ENCODE measurements around the gene TNFRSF6B.

TNFRSF6B gene

DNA sequence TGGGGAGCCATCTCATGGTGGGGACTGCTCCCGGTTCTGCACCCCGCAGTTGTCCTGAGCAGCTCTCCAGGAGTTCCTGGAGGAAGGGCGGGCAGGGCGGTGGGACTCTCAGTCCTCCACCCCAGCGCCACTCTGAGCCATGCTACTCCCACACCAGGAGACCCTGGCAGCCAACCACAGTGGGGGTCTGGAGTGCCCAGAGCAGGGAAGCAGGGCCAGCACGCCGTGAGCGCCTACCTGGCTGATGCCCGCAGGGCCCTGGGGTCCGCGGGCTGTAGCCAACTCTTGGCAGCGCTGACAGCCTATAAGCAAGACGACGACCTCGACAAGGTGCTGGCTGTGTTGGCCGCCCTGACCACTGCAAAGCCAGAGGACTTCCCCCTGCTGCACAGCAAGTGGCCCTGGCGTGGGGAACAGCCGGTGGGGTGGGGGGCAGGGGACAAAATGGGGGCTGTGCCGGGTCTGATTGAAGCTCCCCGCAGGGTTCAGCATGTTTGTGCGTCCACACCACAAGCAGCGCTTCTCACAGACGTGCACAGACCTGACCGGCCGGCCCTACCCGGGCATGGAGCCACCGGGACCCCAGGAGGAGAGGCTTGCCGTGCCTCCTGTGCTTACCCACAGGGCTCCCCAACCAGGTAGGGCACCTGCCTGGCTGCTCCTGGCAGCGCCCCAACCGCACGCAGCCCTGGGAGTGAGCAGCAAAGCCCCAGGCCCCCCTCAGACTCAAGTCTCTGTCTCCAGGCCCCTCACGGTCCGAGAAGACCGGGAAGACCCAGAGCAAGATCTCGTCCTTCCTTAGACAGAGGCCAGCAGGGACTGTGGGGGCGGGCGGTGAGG, 1.6 kb upstream of the TNFRSF6B start:
- no peaks in the 10 kb centered on the region for H3K79me2 ChIP-seq (ENCODE audit: insufficient read depth, low read length)
- H3F3A ChIP-seq (ENCODE audit: low read depth), result no peaks in the 10 kb centered on the region
- H4K20me1 ChIP-seq (ENCODE audit: insufficient read depth, low read length, poor library complexity, severe bottlenecking), result no peaks in the 10 kb centered on the region
- H3K4me2 ChIP-seq (ENCODE audit: low read depth, low read length, poor library complexity, severe bottlenecking), result no peak overlapping the region
- no peak overlapping the region for H3K4me3 ChIP-seq (ENCODE audit: low read length, poor library complexity, severe bottlenecking)
- no peaks in the 10 kb centered on the region for H3K36me3 ChIP-seq (ENCODE audit: insufficient read depth, low read length)
- no peaks in the 10 kb centered on the region for H3K9me3 ChIP-seq (ENCODE audit: insufficient read depth, low read depth, low read length)
- H2AFZ ChIP-seq (ENCODE audit: low read length), result no peak overlapping the region
- no peak overlapping the region for H3K9ac ChIP-seq (ENCODE audit: low read depth, low read length, poor library complexity, severe bottlenecking)
- H3K4me1 ChIP-seq (ENCODE audit: insufficient read depth, low read length, poor library complexity, severe bottlenecking), result no peaks in the 10 kb centered on the region
- TF ChIP-seq, protein P1, sequence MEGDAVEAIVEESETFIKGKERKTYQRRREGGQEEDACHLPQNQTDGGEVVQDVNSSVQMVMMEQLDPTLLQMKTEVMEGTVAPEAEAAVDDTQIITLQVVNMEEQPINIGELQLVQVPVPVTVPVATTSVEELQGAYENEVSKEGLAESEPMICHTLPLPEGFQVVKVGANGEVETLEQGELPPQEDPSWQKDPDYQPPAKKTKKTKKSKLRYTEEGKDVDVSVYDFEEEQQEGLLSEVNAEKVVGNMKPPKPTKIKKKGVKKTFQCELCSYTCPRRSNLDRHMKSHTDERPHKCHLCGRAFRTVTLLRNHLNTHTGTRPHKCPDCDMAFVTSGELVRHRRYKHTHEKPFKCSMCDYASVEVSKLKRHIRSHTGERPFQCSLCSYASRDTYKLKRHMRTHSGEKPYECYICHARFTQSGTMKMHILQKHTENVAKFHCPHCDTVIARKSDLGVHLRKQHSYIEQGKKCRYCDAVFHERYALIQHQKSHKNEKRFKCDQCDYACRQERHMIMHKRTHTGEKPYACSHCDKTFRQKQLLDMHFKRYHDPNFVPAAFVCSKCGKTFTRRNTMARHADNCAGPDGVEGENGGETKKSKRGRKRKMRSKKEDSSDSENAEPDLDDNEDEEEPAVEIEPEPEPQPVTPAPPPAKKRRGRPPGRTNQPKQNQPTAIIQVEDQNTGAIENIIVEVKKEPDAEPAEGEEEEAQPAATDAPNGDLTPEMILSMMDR (conservative IDR thresholded peaks at IDR 0.05; ENCODE audit: low read length), result no peak
- TF ChIP-seq EZH2phosphoT487 (IDR thresholded peaks at IDR 0.05; ENCODE audit: borderline replicate concordance), result no peak
- no peaks in the 10 kb centered on the region for H3K27me3 ChIP-seq (ENCODE audit: insufficient read depth, low read length, poor library complexity, severe bottlenecking)
- H3K9me2 ChIP-seq (replicated peaks; ENCODE audit: low read depth, low read length), result no peaks in the 10 kb centered on the region

DNA sequence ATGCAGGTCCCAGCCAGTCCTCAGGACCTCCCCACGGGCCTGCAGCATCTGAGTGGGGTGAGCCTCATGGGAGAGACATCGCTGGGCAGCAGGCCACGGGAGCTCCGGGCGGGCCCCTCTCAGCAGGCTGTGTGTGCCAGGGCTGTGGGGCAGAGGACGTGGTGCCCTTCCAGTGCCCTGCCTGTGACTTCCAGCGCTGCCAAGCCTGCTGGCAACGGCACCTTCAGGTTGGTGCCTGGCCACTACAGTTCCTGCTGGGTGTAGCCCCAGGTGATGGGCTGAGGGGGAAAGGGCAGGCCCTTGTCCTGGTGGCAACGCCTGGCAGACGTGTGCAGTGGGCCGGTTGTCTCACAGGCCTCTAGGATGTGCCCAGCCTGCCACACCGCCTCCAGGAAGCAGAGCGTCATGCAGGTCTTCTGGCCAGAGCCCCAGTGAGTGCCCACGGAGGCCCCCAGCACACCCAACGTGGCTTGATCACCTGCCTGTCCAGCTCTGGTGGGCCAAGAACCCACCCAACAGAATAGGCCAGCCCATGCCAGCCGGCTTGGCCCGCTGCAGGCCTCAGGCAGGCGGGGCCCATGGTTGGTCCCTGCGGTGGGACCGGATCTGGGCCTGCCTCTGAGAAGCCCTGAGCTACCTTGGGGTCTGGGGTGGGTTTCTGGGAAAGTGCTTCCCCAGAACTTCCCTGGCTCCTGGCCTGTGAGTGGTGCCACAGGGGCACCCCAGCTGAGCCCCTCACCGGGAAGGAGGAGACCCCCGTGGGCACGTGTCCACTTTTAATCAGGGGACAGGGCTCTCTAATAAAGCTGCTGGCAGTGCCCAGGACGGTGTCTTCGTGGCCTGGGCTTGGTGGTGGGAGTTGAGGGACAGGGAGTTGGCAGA, 787 bp upstream of the TNFRSF6B start:
- Histone ChIP-seq H3K36me3 (ENCODE audit: insufficient read depth, low read length) (no peaks in the 10 kb centered on the region), H3K9me3 (ENCODE audit: insufficient read depth, low read depth, low read length) (no peaks in the 10 kb centered on the region), H2AFZ (ENCODE audit: low read length) (no peak overlapping the region), H3K4me3 (ENCODE audit: low read length, poor library complexity, severe bottlenecking) (no peak overlapping the region), H3F3A (ENCODE audit: low read depth) (no peaks in the 10 kb centered on the region), H3K4me1 (ENCODE audit: insufficient read depth, low read length, poor library complexity, severe bottlenecking) (no peaks in the 10 kb centered on the region), H3K9me2 (replicated peaks; ENCODE audit: low read depth, low read length) (no peaks in the 10 kb centered on the region), H3K79me2 (ENCODE audit: insufficient read depth, low read length) (no peaks in the 10 kb centered on the region), H3K9ac (ENCODE audit: low read depth, low read length, poor library complexity, severe bottlenecking) (no peak overlapping the region), H3K4me2 (ENCODE audit: low read depth, low read length, poor library complexity, severe bottlenecking) (peak overlapping the region; percentile 34), H4K20me1 (ENCODE audit: insufficient read depth, low read length, poor library complexity, severe bottlenecking) (no peaks in the 10 kb centered on the region), H3K27me3 (ENCODE audit: insufficient read depth, low read length, poor library complexity, severe bottlenecking) (no peaks in the 10 kb centered on the region)
- TF ChIP-seq EZH2phosphoT487 (IDR thresholded peaks at IDR 0.05; ENCODE audit: borderline replicate concordance), result no peak
- TF ChIP-seq, protein P1 (conservative IDR thresholded peaks at IDR 0.05; ENCODE audit: low read length), result no peak

DNA sequence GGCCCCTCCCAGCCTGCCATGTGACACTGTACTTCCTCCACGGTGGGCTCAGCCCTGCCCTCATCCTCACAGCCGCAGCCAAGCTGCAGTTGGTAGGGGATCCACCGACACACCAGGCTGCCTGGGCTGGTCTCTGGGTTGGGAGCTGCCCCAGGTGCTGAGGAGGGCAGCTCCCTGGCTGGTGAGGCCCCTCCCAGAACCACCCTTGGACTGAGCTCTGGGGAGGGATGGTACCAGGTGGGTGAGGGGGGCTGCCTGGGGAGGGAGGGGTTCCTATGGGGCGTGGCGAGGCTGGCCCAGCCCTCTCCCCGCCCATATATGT, 185 bp upstream of the TNFRSF6B start:
- Histone ChIP-seq H3K9me3 (ENCODE audit: insufficient read depth, low read depth, low read length) (no peaks in the 10 kb centered on the region), H3K27me3 (ENCODE audit: insufficient read depth, low read length, poor library complexity, severe bottlenecking) (no peaks in the 10 kb centered on the region), H3K79me2 (ENCODE audit: insufficient read depth, low read length) (no peaks in the 10 kb centered on the region), H3F3A (ENCODE audit: low read depth) (no peaks in the 10 kb centered on the region), H3K4me1 (ENCODE audit: insufficient read depth, low read length, poor library complexity, severe bottlenecking) (no peaks in the 10 kb centered on the region), H4K20me1 (ENCODE audit: insufficient read depth, low read length, poor library complexity, severe bottlenecking) (no peaks in the 10 kb centered on the region), H3K9me2 (replicated peaks; ENCODE audit: low read depth, low read length) (no peaks in the 10 kb centered on the region), H3K4me2 (ENCODE audit: low read depth, low read length, poor library complexity, severe bottlenecking) (peak overlapping the region; percentile 34), H3K36me3 (ENCODE audit: insufficient read depth, low read length) (no peaks in the 10 kb centered on the region), H3K4me3 (ENCODE audit: low read length, poor library complexity, severe bottlenecking) (no peak overlapping the region), H2AFZ (ENCODE audit: low read length) (no peak overlapping the region), H3K9ac (ENCODE audit: low read depth, low read length, poor library complexity, severe bottlenecking) (no peak overlapping the region)
- TF ChIP-seq, protein P1 (conservative IDR thresholded peaks at IDR 0.05; ENCODE audit: low read length), result no peak
- no peak for TF ChIP-seq EZH2phosphoT487 (IDR thresholded peaks at IDR 0.05; ENCODE audit: borderline replicate concordance)

All from Loucy (cell line).